Breast epithelium (tissue), 3 donors: ENCODE data around the gene NAV2.

Experiments used
- CTCF ChIP-seq, 3 donors: fragments of 450-650 bp; IDR thresholded peaks; one replicate each; pipeline ENCODE4 v1.5.1; 2016 to 2017; ENCODE audit warnings: antibody characterized with exemption in 3 of 3, mild to moderate bottlenecking in 3 of 3, moderate library complexity in 3 of 3
- POLR2AphosphoS5 ChIP-seq, 3 donors: sonication (generic); formaldehyde crosslinking; IDR thresholded peaks; one replicate each; pipeline ENCODE4 v1.6.1; 2017; ENCODE audit warnings: antibody characterized with exemption in 3 of 3

- no peak for TF ChIP-seq CTCF (IDR thresholded peaks at IDR 0.05)
- no peak for TF ChIP-seq POLR2AphosphoS5 (IDR thresholded peaks at IDR 0.05)
Measured at GRCh38 chr11:20007386-20007785, 294.7 kb downstream of the NAV2 start.
